Ovary (tissue), 9 donors: ENCODE results near the gene ABCC4. TPM values are rescaled to one million over a fixed set of nuclear protein-coding genes. Genes with fewer than 3 reads are reported as not detected.

Experiments
- DNase-seq, 5 donors: peaks; one replicate each; pipeline ENCODE4 v3.0.0-alpha.2; 2019 to 2020
- H3K27ac ChIP-seq, 2 donors: fragments of 200-600 bp; one replicate each; pipeline versions ENCODE4 v1.5.1 to v1.8.0; 2019 to 2022
- H3K27me3 ChIP-seq: fragments of 200-600 bp; one replicate; pipeline ENCODE4 v1.8.0; 2022
- H3K36me3 ChIP-seq: fragments of 200-600 bp; sonication (generic); one replicate; pipeline ENCODE4 v1.5.1; 2019
- H3K4me1 ChIP-seq: one replicate; pipeline ENCODE4 v1.8.1; 2013; ENCODE audit warnings: mild to moderate bottlenecking, moderate library complexity; ENCODE audit not compliant: insufficient read depth
- H3K4me3 ChIP-seq: fragments of 200-600 bp; sonication (generic); one replicate; pipeline ENCODE4 v1.5.1; 2017
- H3K9me3 ChIP-seq, 2 donors: fragments of 200-600 bp in 1 of 2; sonication (generic) in 1 of 2; one replicate each; pipeline versions ENCODE4 v1.5.1 to v1.8.1; 2013 to 2019; ENCODE audit warnings: mild to moderate bottlenecking in 1 of 2, moderate library complexity in 1 of 2
- EP300 ChIP-seq: sonication (generic); formaldehyde crosslinking; IDR thresholded peaks from one replicate; pipeline ENCODE4 v1.6.1; 2017; ENCODE audit warnings: antibody characterized with exemption
- POLR2A ChIP-seq: fragments of 450-650 bp; IDR thresholded peaks from one replicate; pipeline ENCODE4 v1.6.1; 2017; ENCODE audit warnings: antibody characterized with exemption, mild to moderate bottlenecking, moderate library complexity
- WGBS, 3 donors: extraction: QIAGEN DNeasy Blood & Tissue Kit in 1 of 3; methylation state at CpG; one replicate each; pipeline versions ENCODE4 v1.1.5 to v1.1.7; 2013 to 2017; 5-methylcytosine and 5-hydroxymethylcytosine counted together
- intact Hi-C, 4 donors: fragments of 100-400 bp; cut with DNase I; formaldehyde crosslinking; loops; one replicate each; pipeline versions ENCODE4 v1.11.0 to v1.15.1; 2022 to 2023
- polyA plus RNA-seq, 2 donors: library from polyadenylated mRNA; stranded (reverse); fragments of 200-250 nt in 1 of 2; fragments of 350-450 nt in 1 of 2; fragmentation: Illumina TruSeq in 1 of 2; extraction: RNeasy Lipid Tissue Mini Kit (QIAGEN cat#74804) in 1 of 2; gene quantifications; one replicate each; pipeline ENCODE4 v1.2.3, GENCODE V29; 2013 to 2014
- total RNA-seq, 7 donors: library from RNA; depleted of rRNA in 2 of 7; stranded (reverse); fragments of >200 nt in 2 of 7; fragmentation: NEBNext Ultra II Directional in 3 of 7; extraction: Animal tissue kit (Norgen Biotek cat#: 25700) in 3 of 7; gene quantifications; one replicate each; pipeline versions ENCODE4 v1.1.0 to v1.2.4, GENCODE V29; 2016 to 2023
- TF ChIP-seq, protein P1 (sequence below), 3 donors: fragments of 450-650 bp in 2 of 3; fragments of 200-600 bp in 1 of 3; IDR thresholded peaks; one replicate each; pipeline versions ENCODE4 v1.5.1 to v1.8.0; 2016 to 2022; ENCODE audit warnings: antibody characterized with exemption in 3 of 3, mild to moderate bottlenecking in 1 of 3
- donor health status: DM: no; HTN: no; CAD: no; lungs with moderate emphysema.
- donor health status: DM: no; HTN: no; CAD: no.
- donor health status: Bipolar disorder and iron deficiency.
- donor health status: DM: yes; HTN: yes; CAD: no.
- donor health status: DM: no; HTN: no; CAD: no.
- donor health status: DM: yes; HTN: yes; CAD: no.

ABCC4 gene
- total and polyA plus RNA-seq, 9 donors = 6.1 to 28.5 (median 11.5) TPM

DNA sequence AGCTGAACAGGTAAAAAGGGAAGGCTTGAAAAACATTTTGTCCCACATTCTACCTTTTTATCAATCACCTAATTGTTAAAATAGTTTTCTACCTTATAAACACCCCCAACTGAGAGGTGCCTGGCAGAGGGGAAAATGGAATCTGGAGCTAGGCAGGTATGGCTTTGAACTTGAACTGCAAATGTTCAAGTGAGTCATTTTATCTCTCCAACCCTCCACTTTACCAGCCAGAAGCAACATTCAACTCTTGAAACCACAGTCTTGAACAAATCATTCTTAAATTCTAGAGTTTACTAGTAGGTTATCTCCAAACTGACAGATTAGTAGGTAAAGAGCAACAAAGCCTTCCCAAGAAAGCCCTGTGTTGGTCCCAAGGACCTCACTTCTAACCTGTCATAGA is 116.9 kb downstream of the ABCC4 start:
- intact Hi-C loops = no loop called here
- no peaks in the 10 kb centered on the region for H3K36me3 ChIP-seq
- H3K4me3 ChIP-seq = no peak overlapping the region
- TF ChIP-seq POLR2A = no peak
- no peak for TF ChIP-seq EP300
- TF ChIP-seq, protein P1, sequence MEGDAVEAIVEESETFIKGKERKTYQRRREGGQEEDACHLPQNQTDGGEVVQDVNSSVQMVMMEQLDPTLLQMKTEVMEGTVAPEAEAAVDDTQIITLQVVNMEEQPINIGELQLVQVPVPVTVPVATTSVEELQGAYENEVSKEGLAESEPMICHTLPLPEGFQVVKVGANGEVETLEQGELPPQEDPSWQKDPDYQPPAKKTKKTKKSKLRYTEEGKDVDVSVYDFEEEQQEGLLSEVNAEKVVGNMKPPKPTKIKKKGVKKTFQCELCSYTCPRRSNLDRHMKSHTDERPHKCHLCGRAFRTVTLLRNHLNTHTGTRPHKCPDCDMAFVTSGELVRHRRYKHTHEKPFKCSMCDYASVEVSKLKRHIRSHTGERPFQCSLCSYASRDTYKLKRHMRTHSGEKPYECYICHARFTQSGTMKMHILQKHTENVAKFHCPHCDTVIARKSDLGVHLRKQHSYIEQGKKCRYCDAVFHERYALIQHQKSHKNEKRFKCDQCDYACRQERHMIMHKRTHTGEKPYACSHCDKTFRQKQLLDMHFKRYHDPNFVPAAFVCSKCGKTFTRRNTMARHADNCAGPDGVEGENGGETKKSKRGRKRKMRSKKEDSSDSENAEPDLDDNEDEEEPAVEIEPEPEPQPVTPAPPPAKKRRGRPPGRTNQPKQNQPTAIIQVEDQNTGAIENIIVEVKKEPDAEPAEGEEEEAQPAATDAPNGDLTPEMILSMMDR (IDR thresholded peaks at IDR 0.05) = no peak
- no peak overlapping the region for H3K27ac ChIP-seq
- H3K9me3 ChIP-seq = no peaks in the 10 kb centered on the region
- DNase-seq = no peak
- no peaks in the 10 kb centered on the region for H3K27me3 ChIP-seq
- peaks cover 5% of the 10 kb centered on the region for H3K4me1 ChIP-seq

DNA sequence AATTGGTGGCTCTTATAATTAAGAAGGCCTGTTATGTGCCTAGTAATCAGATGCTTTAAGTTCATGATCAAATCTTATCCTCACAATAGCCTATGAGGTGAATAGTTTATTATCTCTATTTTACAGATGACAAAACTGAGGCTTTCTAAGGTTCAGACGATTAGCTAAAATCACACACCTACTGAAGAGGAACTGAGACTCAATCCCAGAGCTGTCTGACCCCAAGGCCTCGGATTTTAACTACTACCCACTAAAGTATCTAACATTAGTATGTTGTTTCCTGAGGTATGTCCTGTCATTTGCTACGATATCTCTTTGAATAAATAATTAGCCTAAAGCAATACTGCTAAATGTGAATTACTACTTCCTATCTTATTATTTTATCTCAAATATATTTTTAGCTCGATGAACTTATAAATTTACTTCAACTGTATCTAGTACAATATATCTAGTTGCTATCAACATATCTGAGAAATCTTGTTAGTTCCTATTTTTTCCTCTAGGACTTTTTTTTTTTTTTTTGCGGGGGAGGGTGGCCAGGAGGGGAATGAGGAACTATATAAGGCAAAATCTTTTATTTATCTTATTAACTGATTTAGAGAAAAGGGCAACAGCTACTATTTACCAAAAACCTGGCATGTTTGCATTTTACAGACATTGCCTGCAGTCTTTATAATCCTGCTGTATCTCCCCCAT is 118.5 kb downstream of the ABCC4 start:
- intact Hi-C loops = no loop called here
- Histone ChIP-seq H3K36me3 (no peaks in the 10 kb centered on the region), H3K4me1 (peaks cover 5% of the 10 kb centered on the region), H3K27me3 (no peaks in the 10 kb centered on the region), H3K4me3 (no peak overlapping the region), H3K27ac (no peak overlapping the region), H3K9me3 (no peaks in the 10 kb centered on the region)
- DNase-seq = no peak
- no peak for TF ChIP-seq EP300
- TF ChIP-seq, protein P1 (IDR thresholded peaks at IDR 0.05) = no peak
- TF ChIP-seq POLR2A = no peak
- WGBS, 3 donors = 86 to 89% (median 87%) methylated on average over 5 of the region's 5 CpGs

DNA sequence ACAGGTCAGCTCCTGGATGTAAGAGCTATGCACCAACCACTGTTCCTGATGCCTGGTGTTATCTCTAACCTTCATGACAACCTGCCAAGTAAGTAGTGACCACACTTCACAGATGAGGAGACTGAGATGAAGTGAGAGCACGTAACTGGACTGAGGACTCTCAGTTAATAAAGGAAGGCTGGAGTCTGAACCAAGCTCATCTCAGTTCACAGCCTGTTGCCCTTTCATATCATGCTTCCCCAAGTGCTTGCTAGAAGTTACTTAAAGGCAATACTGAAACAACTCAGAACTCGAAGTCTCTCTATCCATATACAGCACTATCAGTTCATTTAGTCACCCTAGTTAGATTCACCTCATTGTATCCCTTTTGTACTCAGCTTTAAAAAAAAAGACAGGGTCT is 119.7 kb downstream of the ABCC4 start:
- intact Hi-C loops = no loop called here
- Histone ChIP-seq H3K9me3 (no peaks in the 10 kb centered on the region), H3K27me3 (no peaks in the 10 kb centered on the region), H3K36me3 (no peaks in the 10 kb centered on the region), H3K4me1 (peaks cover 5% of the 10 kb centered on the region), H3K4me3 (no peak overlapping the region), H3K27ac (peak overlapping the region in 1 of 2 donors; percentile 36)
- TF ChIP-seq, protein P1 (IDR thresholded peaks at IDR 0.05) = no peak
- TF ChIP-seq EP300 = no peak
- DNase-seq = no peak
- 94 to 95% (median 95%) methylated on average over 2 of the region's 2 CpGs for WGBS, 3 donors

DNA sequence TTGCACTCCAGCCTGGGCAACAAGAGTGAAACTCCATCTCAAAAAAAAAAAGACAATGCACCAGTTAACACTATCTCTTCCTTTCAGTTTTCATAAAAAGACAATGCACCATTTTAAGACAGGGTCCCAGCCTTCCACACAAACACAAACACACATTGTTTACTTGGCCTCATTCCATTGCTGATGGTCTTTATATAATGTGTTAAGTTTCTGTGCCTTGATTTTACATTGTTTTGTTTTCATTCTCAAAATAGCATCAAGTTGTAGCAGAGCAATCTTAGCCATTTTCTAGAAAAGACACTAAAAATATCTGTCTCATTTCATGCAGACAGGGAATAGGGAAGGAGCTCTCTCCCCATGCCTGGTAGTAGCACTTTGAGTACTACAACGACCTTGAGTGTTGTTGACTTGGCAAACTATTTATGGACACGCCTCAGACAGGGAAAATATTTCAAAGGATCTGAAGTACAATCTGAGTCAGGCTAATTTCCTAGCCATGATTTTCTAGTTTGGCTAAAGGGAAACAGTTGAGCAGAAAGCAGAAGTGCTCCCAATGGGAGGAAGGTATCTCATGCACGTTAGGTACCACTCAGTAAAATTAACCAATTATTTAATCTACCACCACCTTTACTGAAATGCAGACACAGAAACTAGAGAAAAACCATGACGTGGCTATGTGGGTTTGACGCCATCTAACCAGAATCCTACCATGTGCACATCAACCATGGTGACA is 120.6 kb downstream of the ABCC4 start:
- Histone ChIP-seq H3K27ac (peak overlapping the region; percentile 18 to 36), H3K4me3 (no peak overlapping the region), H3K4me1 (peaks cover 5% of the 10 kb centered on the region), H3K27me3 (no peaks in the 10 kb centered on the region), H3K9me3 (no peaks in the 10 kb centered on the region), H3K36me3 (no peaks in the 10 kb centered on the region)
- DNase-seq = peak in 1 of 5 donors; percentile 30
- 22 to 33% (median 31%) methylated on average over 5 of the region's 5 CpGs for WGBS, 3 donors
- TF ChIP-seq EP300 (no peak), POLR2A (no peak)
- TF ChIP-seq, protein P1 (IDR thresholded peaks at IDR 0.05) = no peak
- intact Hi-C loops = no loop called here
